OCI-LY7 (cell line): ENCODE results near the gene SCGB1C1. TPM values are rescaled to one million over a fixed set of nuclear protein-coding genes. Genes with fewer than 3 reads are reported as not detected.

Experiments used
- BruUV-seq: library from RNA; stranded (reverse); fragments of 400-500 nt; replicated peaks from 2 replicates; lab custom pipeline; 2021; lab: Mats Ljungman, UMichigan
- CTCF ChIA-PET: fragments of 300-600 bp; sonication (Branson Sonifier 250); formaldehyde crosslinking; loops from one replicate; lab custom pipeline; 2022; ENCODE audit warnings: antibody characterized with exemption; ENCODE audit not compliant: unreplicated experiment; lab: Charles Lee
- POLR2A ChIA-PET: fragments of 300-600 bp; sonication (Branson Sonifier 250); formaldehyde crosslinking; loops from one replicate; lab custom pipeline; 2022; ENCODE audit warnings: antibody characterized with exemption; lab: Charles Lee
- DNase-seq: peaks from one replicate; pipeline ENCODE4 v3.0.0-alpha.2; 2015; ENCODE audit warnings: low spot score
- H2AFZ ChIP-seq: fragments of 200-600 bp; sonication (generic), shearing (Covaris generic); 2 replicates; pipeline ENCODE4 v1.6.1; 2014; ENCODE audit warnings: mild to moderate bottlenecking, antibody characterized with exemption, low read length, moderate library complexity
- H3K27ac ChIP-seq: fragments of 200-600 bp; sonication (generic); 2 replicates; pipeline ENCODE4 v1.5.1; 2014; ENCODE audit warnings: mixed run types, low read depth, mild to moderate bottlenecking, moderate library complexity, low read length, inconsistent platforms; ENCODE audit not compliant: poor library complexity, severe bottlenecking
- H3K36me3 ChIP-seq: fragments of 200-600 bp; sonication (generic); 2 replicates; pipeline ENCODE4 v1.6.1; 2014; ENCODE audit warnings: mild to moderate bottlenecking, antibody characterized with exemption, low read length, moderate library complexity, mixed read lengths; ENCODE audit not compliant: insufficient read depth
- H3K4me1 ChIP-seq: fragments of 200-600 bp; sonication (generic); 2 replicates; pipeline ENCODE4 v1.5.1; 2014; ENCODE audit warnings: mild to moderate bottlenecking, low read length; ENCODE audit not compliant: insufficient read depth, poor library complexity, severe bottlenecking
- H3K4me2 ChIP-seq: fragments of 200-600 bp; sonication (generic); 2 replicates; pipeline ENCODE4 v1.6.1; 2014; ENCODE audit warnings: mild to moderate bottlenecking, low read length
- H3K4me3 ChIP-seq: fragments of 200-600 bp; sonication (generic); 2 replicates; pipeline ENCODE4 v1.5.1; 2014; ENCODE audit warnings: mild to moderate bottlenecking, low read depth, low read length; ENCODE audit not compliant: poor library complexity, severe bottlenecking
- H3K79me2 ChIP-seq: fragments of 200-600 bp; sonication (generic); 2 replicates; pipeline ENCODE4 v1.6.1; 2016; ENCODE audit warnings: low read depth, mild to moderate bottlenecking, low read length, moderate library complexity, mixed read lengths; ENCODE audit not compliant: insufficient read depth
- H3K9me2 ChIP-seq: fragments of 200-600 bp; sonication (generic); 2 replicates; pipeline ENCODE4 v1.6.1; 2016; ENCODE audit warnings: mild to moderate bottlenecking, low read length, mixed read lengths; ENCODE audit not compliant: insufficient read depth
- H3K9me3 ChIP-seq: fragments of 200-600 bp; sonication (generic); 2 replicates; pipeline ENCODE4 v1.6.1; 2014; ENCODE audit warnings: mild to moderate bottlenecking, mixed run types, low read length, mixed read lengths
- H4K20me1 ChIP-seq: fragments of 200-600 bp; sonication (generic); 2 replicates; pipeline ENCODE4 v1.6.1; 2014; ENCODE audit warnings: mild to moderate bottlenecking, antibody characterized with exemption, low read length, moderate library complexity, mixed read lengths; ENCODE audit not compliant: insufficient read depth
- EZH2phosphoT487 ChIP-seq: fragments of 200-600 bp; sonication (generic); IDR thresholded peaks from 2 replicates; pipeline ENCODE4 v1.6.1; 2018; ENCODE audit warnings: low read depth, borderline replicate concordance, mild to moderate bottlenecking, mixed run types, antibody characterized with exemption, low read length, moderate library complexity, mixed read lengths
- intact Hi-C: fragments of 100-400 bp; cut with micrococcal nuclease; formaldehyde crosslinking; loops from one replicate; pipeline ENCODE4 v1.10.0; 2022; ENCODE audit not compliant: unreplicated experiment
- total RNA-seq, 2 experiments: library from RNA; depleted of rRNA in 1 of 2; stranded (reverse); fragments of >200 nt in 1 of 2; shearing (Covaris generic) in 1 of 2; gene quantifications; 2 replicates each; pipeline ENCODE4 v1.2.3, GENCODE V29; 2014 to 2022
- TF ChIP-seq, protein P1 (sequence below): fragments of 200-600 bp; sonication (generic); conservative IDR thresholded peaks from 2 replicates; pipeline ENCODE4 v1.5.1; 2014; ENCODE audit warnings: mild to moderate bottlenecking, antibody characterized with exemption, low read length, moderate library complexity, mixed read lengths

Gene SCGB1C1
- total RNA-seq, 2 experiments from 2014 or later: not detected

DNA sequence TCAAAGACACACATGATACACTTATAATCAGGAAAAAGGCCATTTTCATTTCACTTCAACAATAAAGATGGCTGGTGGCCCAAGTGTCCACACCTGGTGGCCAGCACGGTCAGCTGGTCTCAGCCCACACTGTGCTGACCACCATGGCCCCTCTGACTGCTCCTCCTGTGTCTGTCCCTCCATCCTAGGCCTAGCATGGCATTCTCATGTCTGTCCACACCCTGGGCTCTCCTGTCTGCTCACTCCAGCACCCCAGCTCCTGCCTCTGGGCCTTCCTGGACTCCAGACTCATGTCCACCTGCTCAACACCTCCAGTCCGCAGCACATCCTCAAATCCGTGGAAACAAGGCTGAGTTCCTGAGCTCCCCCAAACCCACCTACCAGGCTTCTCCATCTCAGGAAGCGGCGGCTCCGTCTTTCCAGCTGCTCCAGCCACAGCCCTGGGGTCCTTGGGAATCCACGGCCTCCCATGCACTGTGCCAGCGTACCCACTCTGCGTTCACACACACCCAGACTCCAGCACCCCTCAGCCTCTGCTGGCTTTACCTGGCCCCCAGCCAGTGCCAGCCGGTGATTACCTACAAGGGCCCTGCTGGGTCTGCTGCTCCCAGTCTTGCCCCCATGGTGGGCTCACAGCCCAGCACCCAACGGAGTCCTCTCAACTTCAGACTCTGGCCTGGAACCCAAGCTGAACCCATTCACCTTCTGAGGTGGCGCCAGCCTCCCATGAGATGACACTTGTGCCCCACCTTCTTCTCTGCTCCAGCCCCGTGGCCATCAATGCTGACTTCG, 29.3 kb downstream of the SCGB1C1 start:
- Histone ChIP-seq H4K20me1 (no peaks in the 10 kb centered on the region), H3K4me2 (no peak overlapping the region), H3K27ac (no peak overlapping the region), H3K4me3 (no peak overlapping the region), H3K79me2 (no peaks in the 10 kb centered on the region), H3K4me1 (no peaks in the 10 kb centered on the region), H3K9me2 (no peaks in the 10 kb centered on the region), H2AFZ (no peak overlapping the region), H3K9me3 (no peaks in the 10 kb centered on the region), H3K36me3 (no peaks in the 10 kb centered on the region)
- no peak for DNase-seq
- TF ChIP-seq EZH2phosphoT487: no peak
- TF ChIP-seq, protein P1, sequence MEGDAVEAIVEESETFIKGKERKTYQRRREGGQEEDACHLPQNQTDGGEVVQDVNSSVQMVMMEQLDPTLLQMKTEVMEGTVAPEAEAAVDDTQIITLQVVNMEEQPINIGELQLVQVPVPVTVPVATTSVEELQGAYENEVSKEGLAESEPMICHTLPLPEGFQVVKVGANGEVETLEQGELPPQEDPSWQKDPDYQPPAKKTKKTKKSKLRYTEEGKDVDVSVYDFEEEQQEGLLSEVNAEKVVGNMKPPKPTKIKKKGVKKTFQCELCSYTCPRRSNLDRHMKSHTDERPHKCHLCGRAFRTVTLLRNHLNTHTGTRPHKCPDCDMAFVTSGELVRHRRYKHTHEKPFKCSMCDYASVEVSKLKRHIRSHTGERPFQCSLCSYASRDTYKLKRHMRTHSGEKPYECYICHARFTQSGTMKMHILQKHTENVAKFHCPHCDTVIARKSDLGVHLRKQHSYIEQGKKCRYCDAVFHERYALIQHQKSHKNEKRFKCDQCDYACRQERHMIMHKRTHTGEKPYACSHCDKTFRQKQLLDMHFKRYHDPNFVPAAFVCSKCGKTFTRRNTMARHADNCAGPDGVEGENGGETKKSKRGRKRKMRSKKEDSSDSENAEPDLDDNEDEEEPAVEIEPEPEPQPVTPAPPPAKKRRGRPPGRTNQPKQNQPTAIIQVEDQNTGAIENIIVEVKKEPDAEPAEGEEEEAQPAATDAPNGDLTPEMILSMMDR: no peak
- ChIA-PET POLR2A (no interaction called here), CTCF (no interaction called here)
- intact Hi-C loops: no loop called here
- no TSS peak for BruUV-seq

DNA sequence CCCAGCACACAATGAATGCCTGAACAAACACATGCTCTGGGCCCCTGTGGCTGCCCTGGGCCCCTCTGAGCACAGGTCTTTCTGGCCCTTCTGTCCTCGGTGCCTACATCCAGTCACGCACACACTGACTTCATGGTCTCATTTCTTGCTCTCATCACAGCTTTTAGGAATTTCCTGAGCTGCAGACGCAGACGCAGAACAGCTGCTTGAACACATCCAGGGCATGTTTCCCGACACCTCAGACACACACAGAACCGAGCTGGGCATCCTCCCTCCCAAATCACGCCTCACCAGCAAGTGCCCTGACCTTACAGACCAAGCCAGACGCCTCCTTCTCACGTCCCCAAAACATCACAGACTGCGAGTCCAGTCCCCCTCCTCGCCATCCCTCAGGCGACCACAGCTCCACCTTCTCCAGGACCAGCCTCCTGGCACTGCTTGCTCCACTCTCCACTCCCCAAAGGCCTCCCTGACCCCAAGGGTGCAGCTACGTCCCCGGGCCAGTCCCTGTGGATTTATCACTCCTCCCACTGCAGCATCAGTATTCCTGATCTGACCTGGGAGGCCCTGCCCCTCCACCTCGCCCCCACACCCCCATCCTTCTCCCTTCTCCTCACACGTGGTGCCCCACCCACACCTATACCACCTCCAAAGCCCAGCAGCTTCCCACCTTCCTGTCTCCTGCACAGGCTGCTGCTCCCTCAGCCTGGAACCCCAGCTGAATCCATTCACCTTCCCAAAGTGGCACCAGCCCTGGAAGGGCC, 30.3 kb downstream of the SCGB1C1 start:
- no peak overlapping the region for H3K4me2 ChIP-seq
- DNase-seq: no peak
- no peaks in the 10 kb centered on the region for H4K20me1 ChIP-seq
- no peaks in the 10 kb centered on the region for H3K36me3 ChIP-seq
- H3K27ac ChIP-seq: no peak overlapping the region
- POLR2A ChIA-PET: no interaction called here
- intact Hi-C loops: no loop called here
- TF ChIP-seq, protein P1: no peak
- no peak for TF ChIP-seq EZH2phosphoT487
- no TSS peak for BruUV-seq
- no peaks in the 10 kb centered on the region for H3K9me2 ChIP-seq
- no peaks in the 10 kb centered on the region for H3K79me2 ChIP-seq
- H3K4me1 ChIP-seq: no peaks in the 10 kb centered on the region
- H3K9me3 ChIP-seq: no peaks in the 10 kb centered on the region
- no peak overlapping the region for H2AFZ ChIP-seq
- CTCF ChIA-PET: no interaction called here
- no peak overlapping the region for H3K4me3 ChIP-seq
